HG03571 (cell line): ENCODE results near the gene PTPRF.

Source experiments
- ATAC-seq: cut with Tn5 transposase; IDR thresholded peaks from one replicate; pipeline ENCODE4 v1.9.1; 2021; ENCODE audit not compliant: unreplicated experiment

PTPRF gene

GRCh38 chr1:43573066-43573800, 42.5 kb downstream of the PTPRF start:
- no peak for ATAC-seq

GRCh38 chr1:43576521-43576920, 45.8 kb downstream of the PTPRF start:
- ATAC-seq = no peak

- no peak for ATAC-seq
These were observed 47.2 kb downstream of the PTPRF start for GRCh38 chr1:43577655-43578542.

- no peak for ATAC-seq
These were observed 49.4 kb downstream of the PTPRF start for GRCh38 chr1:43580039-43580438.

GRCh38 chr1:43582162-43582566, 51.5 kb downstream of the PTPRF start:
- no peak for ATAC-seq

- ATAC-seq = no peak
These were observed 52.4 kb downstream of the PTPRF start for GRCh38 chr1:43583058-43583457.

- ATAC-seq = no peak
These were observed 53.5 kb downstream of the PTPRF start for GRCh38 chr1:43584204-43584603.

- no peak for ATAC-seq
These were observed 54.9 kb downstream of the PTPRF start for GRCh38 chr1:43585557-43585956.

GRCh38 chr1:43586136-43586731, 55.6 kb downstream of the PTPRF start:
- no peak for ATAC-seq

- ATAC-seq = no peak
These were observed 56.3 kb downstream of the PTPRF start for GRCh38 chr1:43587001-43587400.

- no peak for ATAC-seq
These were observed 56.9 kb downstream of the PTPRF start for GRCh38 chr1:43587594-43587993.

GRCh38 chr1:43588592-43588991, 57.9 kb downstream of the PTPRF start:
- ATAC-seq = no peak

GRCh38 chr1:43590388-43590925, 59.8 kb downstream of the PTPRF start:
- no peak for ATAC-seq

- ATAC-seq = no peak
These were observed 60.5 kb downstream of the PTPRF start for GRCh38 chr1:43591181-43591580.

GRCh38 chr1:43592051-43592665, 61.5 kb downstream of the PTPRF start:
- ATAC-seq = no peak

- no peak for ATAC-seq
These were observed 62.4 kb downstream of the PTPRF start for GRCh38 chr1:43592974-43593683.

GRCh38 chr1:43596579-43596978, 65.9 kb downstream of the PTPRF start:
- ATAC-seq = no peak

- no peak for ATAC-seq
These were observed 66.3 kb downstream of the PTPRF start for GRCh38 chr1:43597028-43597427.

GRCh38 chr1:43597721-43598120, 67.0 kb downstream of the PTPRF start:
- ATAC-seq = no peak

GRCh38 chr1:43598622-43599021, 67.9 kb downstream of the PTPRF start:
- no peak for ATAC-seq
